Muscle of leg (tissue), 11 donors: Measurements from ENCODE around the gene PID1. TPM values are rescaled to one million over a fixed set of nuclear protein-coding genes. Genes with fewer than 3 reads are reported as not detected.

ENCODE experiments used
- DNase-seq: peaks from one replicate; pipeline ENCODE4 v3.0.0; 2013
- H3K27ac ChIP-seq: one replicate; pipeline ENCODE4 v1.5.1; 2013; ENCODE audit warnings: mild to moderate bottlenecking, low read length, control low read depth
- H3K27me3 ChIP-seq: one replicate; pipeline ENCODE4 v1.6.1; 2013; ENCODE audit warnings: low read length; ENCODE audit not compliant: control insufficient read depth, insufficient read depth
- H3K36me3 ChIP-seq: one replicate; pipeline ENCODE4 v1.6.1; 2013; ENCODE audit warnings: low read length; ENCODE audit not compliant: control insufficient read depth, insufficient read depth
- H3K4me1 ChIP-seq: one replicate; pipeline ENCODE4 v1.6.1; 2013; ENCODE audit warnings: low read length; ENCODE audit not compliant: control insufficient read depth, insufficient read depth
- H3K4me3 ChIP-seq: one replicate; pipeline ENCODE4 v1.5.1; 2013; ENCODE audit warnings: low read length, control low read depth
- H3K9me3 ChIP-seq: replicated peaks from 2 replicates; pipeline ENCODE4 v1.6.1; 2013; ENCODE audit warnings: low read depth, low read length; ENCODE audit not compliant: control insufficient read depth
- WGBS: methylation state at CpG from one replicate; pipeline ENCODE4 v1.1.5; 2013; ENCODE audit warnings: missing lambda C conversion rate; ENCODE audit not compliant: insufficient coverage; 5-methylcytosine and 5-hydroxymethylcytosine counted together
- polyA plus RNA-seq, 8 donors: library from polyadenylated mRNA; unstranded; fragments of 120-200 nt; gene quantifications; one replicate each; pipeline versions ENCODE4 v1.2.1 to v1.2.3, GENCODE V29; 2013; ENCODE audit warnings: inconsistent platforms in 1 of 8, low replicate concordance in 1 of 8; ENCODE audit not compliant: insufficient read length in 8 of 8, insufficient read depth in 1 of 8
- total RNA-seq: library from RNA; stranded (reverse); fragments of 120-200 nt; gene quantifications from one replicate; pipeline ENCODE4 v1.2.4, GENCODE V29; 2013

PID1 gene
- total and polyA plus RNA-seq, 9 donors, result 15.6 to 32.8 (median 28.4) TPM

DNA sequence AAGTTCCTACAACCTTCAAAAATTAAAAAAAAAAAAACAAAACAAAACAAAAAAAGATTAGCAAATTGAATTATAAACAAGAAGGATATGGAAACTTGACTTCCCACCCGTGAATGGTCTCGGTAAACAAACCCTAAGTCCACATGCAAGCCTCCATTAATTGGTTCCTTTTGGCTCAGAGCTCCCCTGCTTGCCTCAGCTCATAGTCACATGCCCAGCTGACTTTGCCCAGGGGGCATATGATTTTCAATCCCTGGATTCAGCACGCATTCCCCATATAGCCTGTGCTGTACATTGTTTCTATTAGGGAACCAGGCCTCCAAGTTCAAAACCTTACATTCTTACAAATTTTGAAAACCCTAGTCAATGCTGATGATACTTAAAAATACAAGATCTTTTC is 95.0 kb downstream of the PID1 start:
- Histone ChIP-seq H3K4me1 (peaks cover 2% of the 10 kb centered on the region), H3K9me3 (no peaks in the 10 kb centered on the region), H3K4me3 (no peak overlapping the region), H3K36me3 (no peaks in the 10 kb centered on the region), H3K27ac (no peak overlapping the region), H3K27me3 (no peaks in the 10 kb centered on the region)
- WGBS, result 100% methylated on average over 1 of the region's 3 CpGs
- no peak for DNase-seq

DNA sequence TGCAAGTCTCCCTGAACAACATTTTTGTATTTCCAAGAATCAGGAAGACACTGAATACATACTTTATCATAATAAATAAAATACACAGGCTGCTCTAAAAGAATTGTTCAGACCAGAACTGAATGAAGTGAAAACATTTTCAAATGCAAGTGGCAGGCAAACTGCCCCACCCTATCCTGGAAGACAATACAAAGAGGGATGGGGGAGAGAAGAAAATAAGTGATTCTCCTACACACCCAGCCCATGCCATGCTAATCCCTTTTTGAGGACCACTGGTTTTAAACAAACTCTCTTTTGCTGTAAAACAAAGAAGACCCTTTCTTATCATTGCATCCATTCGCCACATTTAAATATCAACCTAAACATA is 95.6 kb downstream of the PID1 start:
- Histone ChIP-seq H3K4me3 (no peak overlapping the region), H3K36me3 (no peaks in the 10 kb centered on the region), H3K27ac (no peak overlapping the region), H3K9me3 (no peaks in the 10 kb centered on the region), H3K27me3 (no peaks in the 10 kb centered on the region), H3K4me1 (peaks cover 2% of the 10 kb centered on the region)
- no peak for DNase-seq
- WGBS, result 100% methylated on average over 1 of the region's 1 CpG

DNA sequence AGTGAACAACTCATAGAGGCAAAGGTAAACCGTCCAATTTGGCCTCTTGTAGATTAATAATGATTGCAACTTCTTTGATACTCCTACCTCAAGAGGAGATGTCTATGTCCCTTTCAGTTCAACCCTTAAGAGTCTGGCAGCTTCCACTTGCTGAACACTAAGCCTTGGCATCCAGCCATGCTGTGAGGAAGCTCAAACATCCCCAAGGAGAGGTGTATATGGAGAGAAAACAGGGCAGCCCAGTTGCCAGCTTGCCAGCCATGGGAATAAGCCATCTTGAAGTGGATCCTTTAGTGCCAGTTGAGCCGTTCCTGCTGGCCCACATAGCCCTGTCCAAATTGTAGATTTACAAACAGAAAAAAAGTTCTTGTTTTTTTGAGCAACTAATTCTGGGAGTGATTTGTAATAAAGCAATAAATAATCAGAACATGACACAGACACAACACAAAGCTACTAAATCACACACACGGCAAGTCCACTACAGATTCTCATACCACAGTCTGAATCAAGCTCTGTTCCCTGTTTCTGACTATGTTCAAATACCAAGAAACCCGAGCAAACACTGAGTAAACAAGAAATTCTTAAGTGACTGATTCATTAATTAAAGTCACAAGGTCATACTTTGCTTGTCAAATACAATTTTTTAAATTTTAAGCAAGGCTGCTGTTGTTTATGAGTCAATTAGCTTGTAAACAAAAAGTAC is 96.1 kb downstream of the PID1 start:
- no peaks in the 10 kb centered on the region for H3K27me3 ChIP-seq
- no peaks in the 10 kb centered on the region for H3K9me3 ChIP-seq
- no peaks in the 10 kb centered on the region for H3K36me3 ChIP-seq
- H3K4me3 ChIP-seq, result no peak overlapping the region
- WGBS, result no CpG with 5 or more reads among the region's 4 CpGs
- DNase-seq, result peak; percentile 25
- no peak overlapping the region for H3K27ac ChIP-seq
- H3K4me1 ChIP-seq, result peaks cover 2% of the 10 kb centered on the region

- no peak for DNase-seq
Measured at GRCh38 chr2:229173825-229174359, 97.2 kb downstream of the PID1 start.

GRCh38 chr2:229170916-229171315 is 100.2 kb downstream of the PID1 start:
- DNase-seq, result no peak
- Histone ChIP-seq H3K27ac (no peak overlapping the region), H3K9me3 (no peaks in the 10 kb centered on the region), H3K4me3 (no peak overlapping the region), H3K27me3 (no peaks in the 10 kb centered on the region), H3K36me3 (no peaks in the 10 kb centered on the region), H3K4me1 (no peaks in the 10 kb centered on the region)
- 82% methylated on average over 2 of the region's 3 CpGs for WGBS

More at GRCh38 chr2:229173825-229174359, 97.2 kb downstream of the PID1 start:
- Histone ChIP-seq H3K9me3 (no peaks in the 10 kb centered on the region), H3K4me3 (no peak overlapping the region), H3K4me1 (no peaks in the 10 kb centered on the region), H3K27ac (no peak overlapping the region), H3K27me3 (no peaks in the 10 kb centered on the region), H3K36me3 (no peaks in the 10 kb centered on the region)
- no CpG with 5 or more reads among the region's 3 CpGs for WGBS

- Histone ChIP-seq H3K36me3 (no peaks in the 10 kb centered on the region), H3K27ac (no peak overlapping the region), H3K27me3 (no peaks in the 10 kb centered on the region), H3K4me3 (no peak overlapping the region), H3K4me1 (no peaks in the 10 kb centered on the region), H3K9me3 (no peaks in the 10 kb centered on the region)
- 50% methylated on average over 1 of the region's 2 CpGs for WGBS
- DNase-seq, result no peak
Measured at GRCh38 chr2:229170171-229170570, 100.9 kb downstream of the PID1 start.

- WGBS, result 81% methylated on average over 3 of the region's 6 CpGs
- no peak overlapping the region for H3K27ac ChIP-seq
- no peaks in the 10 kb centered on the region for H3K36me3 ChIP-seq
- no peak for DNase-seq
- H3K4me3 ChIP-seq, result no peak overlapping the region
- H3K9me3 ChIP-seq, result no peaks in the 10 kb centered on the region
- no peaks in the 10 kb centered on the region for H3K27me3 ChIP-seq
- H3K4me1 ChIP-seq, result no peaks in the 10 kb centered on the region
Measured at GRCh38 chr2:229169751-229170150, 101.3 kb downstream of the PID1 start.

- Histone ChIP-seq H3K4me3 (no peak overlapping the region), H3K27me3 (no peaks in the 10 kb centered on the region), H3K9me3 (no peaks in the 10 kb centered on the region), H3K36me3 (no peaks in the 10 kb centered on the region), H3K27ac (no peak overlapping the region), H3K4me1 (no peaks in the 10 kb centered on the region)
- DNase-seq, result no peak
- WGBS, result 89% methylated on average over 1 of the region's 2 CpGs
Measured at GRCh38 chr2:229164545-229165249, 106.4 kb downstream of the PID1 start.

DNA sequence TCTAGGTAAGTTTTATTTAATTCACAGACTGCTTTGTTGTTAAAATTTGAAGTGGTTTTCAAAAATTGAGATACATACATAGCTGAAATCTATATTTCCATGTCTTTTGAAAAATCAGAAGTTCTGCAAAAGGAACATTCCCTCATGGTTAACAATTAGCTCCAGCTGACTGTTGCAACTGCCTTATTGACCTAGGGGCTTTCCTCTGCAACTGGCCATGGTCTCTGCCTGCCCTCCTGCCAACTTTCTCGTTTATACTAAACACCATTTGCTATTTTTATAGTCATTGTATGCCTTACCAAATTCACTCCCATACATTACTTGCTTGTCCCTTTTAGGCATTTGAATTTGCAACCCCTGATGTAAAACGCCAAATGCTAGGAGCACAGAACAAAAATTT is 107.2 kb downstream of the PID1 start:
- Histone ChIP-seq H3K4me3 (no peak overlapping the region), H3K4me1 (no peaks in the 10 kb centered on the region), H3K36me3 (no peaks in the 10 kb centered on the region), H3K9me3 (no peaks in the 10 kb centered on the region), H3K27me3 (no peaks in the 10 kb centered on the region), H3K27ac (no peak overlapping the region)
- 40% methylated on average over 1 of the region's 2 CpGs for WGBS
- DNase-seq, result no peak

- Histone ChIP-seq H3K27me3 (no peaks in the 10 kb centered on the region), H3K36me3 (no peaks in the 10 kb centered on the region), H3K9me3 (no peaks in the 10 kb centered on the region), H3K4me1 (no peaks in the 10 kb centered on the region), H3K27ac (no peak overlapping the region), H3K4me3 (no peak overlapping the region)
- no CpG with 5 or more reads among the region's 4 CpGs for WGBS
- no peak for DNase-seq
Measured at GRCh38 chr2:229162015-229162414, 109.1 kb downstream of the PID1 start.
